ENCODE results near the gene SMAD6. TPM values are rescaled to one million over a fixed set of nuclear protein-coding genes. Genes with fewer than 3 reads are reported as not detected.
"Not testable (repeated sequence)": the region's sequence is repeated elsewhere in the genome, so short reads cannot be mapped to it uniquely, and the experiment has no call there.

SMAD6 gene
- total and polyA plus RNA-seq, 11 donors: 10.4 to 65.9 (median 20.6) TPM

DNA sequence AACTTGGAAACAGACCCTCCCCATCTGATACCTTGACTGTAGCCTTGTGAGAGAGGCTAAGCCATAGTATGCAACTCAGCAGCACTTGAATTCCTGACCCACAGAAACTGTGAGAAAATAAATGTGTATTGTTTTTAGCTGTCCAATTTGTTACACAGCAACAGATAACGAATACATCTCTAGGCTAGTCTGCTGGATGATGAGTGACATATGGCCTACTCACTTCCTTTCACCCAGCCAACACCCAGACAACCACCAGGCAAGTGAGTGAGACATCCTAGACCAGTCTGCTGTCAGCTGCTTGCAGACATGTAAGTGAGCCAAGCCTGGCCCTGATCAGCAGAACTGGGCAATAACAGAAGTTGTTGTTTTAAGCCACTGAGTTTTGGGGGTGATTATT lies 19.2 kb upstream of the SMAD6 start:
- intact Hi-C loops (cut with DNase I): loop anchor here in 1 of 10 donors (5.0 kb wide), 1 partner anchor 51 kb away; no protein-coding TSS in a partner anchor
- H3K27ac ChIP-seq: no peak overlapping the region
- WGBS, 4 donors: 75 to 92% (median 82%) methylated on average over 1 of the region's 1 CpG
- DNase-seq: no peak
- no peak for ATAC-seq
- TF ChIP-seq POLR2A (IDR thresholded peaks at IDR 0.05): no peak
- TF ChIP-seq, protein P1, sequence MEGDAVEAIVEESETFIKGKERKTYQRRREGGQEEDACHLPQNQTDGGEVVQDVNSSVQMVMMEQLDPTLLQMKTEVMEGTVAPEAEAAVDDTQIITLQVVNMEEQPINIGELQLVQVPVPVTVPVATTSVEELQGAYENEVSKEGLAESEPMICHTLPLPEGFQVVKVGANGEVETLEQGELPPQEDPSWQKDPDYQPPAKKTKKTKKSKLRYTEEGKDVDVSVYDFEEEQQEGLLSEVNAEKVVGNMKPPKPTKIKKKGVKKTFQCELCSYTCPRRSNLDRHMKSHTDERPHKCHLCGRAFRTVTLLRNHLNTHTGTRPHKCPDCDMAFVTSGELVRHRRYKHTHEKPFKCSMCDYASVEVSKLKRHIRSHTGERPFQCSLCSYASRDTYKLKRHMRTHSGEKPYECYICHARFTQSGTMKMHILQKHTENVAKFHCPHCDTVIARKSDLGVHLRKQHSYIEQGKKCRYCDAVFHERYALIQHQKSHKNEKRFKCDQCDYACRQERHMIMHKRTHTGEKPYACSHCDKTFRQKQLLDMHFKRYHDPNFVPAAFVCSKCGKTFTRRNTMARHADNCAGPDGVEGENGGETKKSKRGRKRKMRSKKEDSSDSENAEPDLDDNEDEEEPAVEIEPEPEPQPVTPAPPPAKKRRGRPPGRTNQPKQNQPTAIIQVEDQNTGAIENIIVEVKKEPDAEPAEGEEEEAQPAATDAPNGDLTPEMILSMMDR (IDR thresholded peaks at IDR 0.05): no peak
- no peaks in the 10 kb centered on the region for H3K27me3 ChIP-seq
- H3K36me3 ChIP-seq: no peaks in the 10 kb centered on the region
- H3K4me3 ChIP-seq: no peak overlapping the region
- peaks cover 0 to 22% (median 14%) of the 10 kb centered on the region in 12 donors for H3K4me1 ChIP-seq
- H3K9me3 ChIP-seq: peaks cover 0 to 19% (median 5%) of the 10 kb centered on the region in 12 donors

- intact Hi-C loops (cut with DNase I): loop anchor here in 1 of 10 donors (5.0 kb wide), 1 partner anchor 52 kb away; no protein-coding TSS in a partner anchor
- H3K27me3 ChIP-seq: no peaks in the 10 kb centered on the region
- DNase-seq: no peak
- H3K9me3 ChIP-seq: peaks cover 0 to 19% (median 5%) of the 10 kb centered on the region in 12 donors
- TF ChIP-seq, protein P1 (IDR thresholded peaks at IDR 0.05): no peak
- TF ChIP-seq POLR2A (IDR thresholded peaks at IDR 0.05): no peak
- H3K36me3 ChIP-seq: no peaks in the 10 kb centered on the region
- no peak overlapping the region for H3K4me3 ChIP-seq
- no peak for ATAC-seq
- H3K4me1 ChIP-seq: peaks cover 0 to 13% (median 7%) of the 10 kb centered on the region in 12 donors
- no peak overlapping the region for H3K27ac ChIP-seq
These were observed 17.8 kb upstream of the SMAD6 start for GRCh38 chr15:66684136-66684681.

DNA sequence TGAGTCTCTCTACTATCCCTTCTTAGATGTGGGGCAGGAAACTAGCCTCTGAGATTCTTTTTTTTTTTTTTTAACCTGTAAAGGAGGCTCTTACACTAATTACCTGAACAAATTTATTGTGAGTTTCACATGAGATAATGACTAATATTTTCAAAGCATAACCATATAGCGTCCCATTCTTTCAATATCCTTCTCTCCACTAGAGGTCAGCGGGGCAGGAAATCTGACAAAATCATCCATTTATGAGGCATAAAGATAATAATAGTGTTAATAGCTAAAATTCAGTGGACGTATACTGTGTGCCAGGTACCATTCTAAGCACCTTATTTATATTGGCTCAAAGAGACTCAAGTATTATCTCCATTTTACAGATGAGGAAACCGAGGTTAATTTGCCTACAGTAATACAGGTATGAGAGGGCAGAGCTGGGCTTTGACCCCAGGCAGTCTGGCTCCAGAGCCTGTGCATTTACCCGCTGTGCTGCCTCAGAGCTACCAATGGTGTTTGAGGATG lies 16.3 kb upstream of the SMAD6 start:
- Histone ChIP-seq H3K36me3 (no peaks in the 10 kb centered on the region), H3K4me1 (peaks cover 0 to 2% (median 0%) of the 10 kb centered on the region in 12 donors), H3K27ac (no peak overlapping the region), H3K4me3 (no peak overlapping the region), H3K27me3 (no peaks in the 10 kb centered on the region), H3K9me3 (peaks cover 0 to 19% (median 5%) of the 10 kb centered on the region in 12 donors)
- WGBS, 4 donors: 87 to 91% (median 87%) methylated on average over 5 of the region's 5 CpGs
- ATAC-seq (no peak), DNase-seq (no peak)
- intact Hi-C loops (cut with DNase I): no loop called here
- TF ChIP-seq, protein P1 (IDR thresholded peaks at IDR 0.05): peak in 6 of 12 donors; percentile 15 to 25 (median 20)
- no peak for TF ChIP-seq POLR2A (IDR thresholded peaks at IDR 0.05)

DNA sequence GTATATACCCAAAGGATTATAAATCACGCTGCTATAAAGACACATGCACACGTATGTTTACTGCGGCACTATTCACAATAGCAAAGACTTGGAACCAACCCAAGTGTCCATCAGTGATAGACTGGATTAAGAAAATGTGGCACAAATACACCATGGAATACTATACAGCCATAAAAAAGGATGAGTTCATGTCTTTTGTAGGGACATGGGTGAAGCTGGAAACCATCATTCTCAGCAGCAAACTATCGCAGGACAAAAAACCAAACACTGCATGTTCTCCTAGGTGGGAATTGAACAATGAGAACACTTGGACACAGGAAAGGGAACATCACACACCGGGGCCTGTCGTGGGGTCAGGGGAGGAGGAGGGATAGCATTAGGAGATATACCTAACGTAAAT lies 11.1 kb upstream of the SMAD6 start:
- H3K4me1 ChIP-seq: peaks cover 0 to 15% (median 0%) of the 10 kb centered on the region in 12 donors
- DNase-seq; H3K27me3 ChIP-seq; H3K36me3 ChIP-seq; H3K27ac ChIP-seq; H3K4me3 ChIP-seq; ATAC-seq; H3K9me3 ChIP-seq; intact Hi-C loops (cut with DNase I): not testable (repeated sequence)
- 67 to 91% (median 87%) methylated on average over 4 to 7 of the region's 7 CpGs for whole genome bisulfite sequencing, 4 donors

- H3K4me3 ChIP-seq: no peak overlapping the region
- peak overlapping the region in 1 of 12 donors; percentile 60 for H3K27ac ChIP-seq
- H3K4me1 ChIP-seq: peaks cover 0 to 15% (median 0%) of the 10 kb centered on the region in 12 donors
- H3K27me3 ChIP-seq: no peaks in the 10 kb centered on the region
- DNase-seq: no peak
- no peaks in the 10 kb centered on the region for H3K36me3 ChIP-seq
- no peaks in the 10 kb centered on the region for H3K9me3 ChIP-seq
- intact Hi-C loops (cut with DNase I): no loop called here
- ATAC-seq: no peak
- no peak for TF ChIP-seq POLR2A (IDR thresholded peaks at IDR 0.05)
- TF ChIP-seq, protein P1 (IDR thresholded peaks at IDR 0.05): no peak
These were observed 10.3 kb upstream of the SMAD6 start for GRCh38 chr15:66691727-66692126.

All from heart left ventricle (tissue), 16 donors.